ENCODE measurements around the gene FMNL2.

FMNL2 gene

GRCh38 chr2:152534460-152535135 lies 199.6 kb downstream of the FMNL2 start:
- DNase-seq, result no peak

- no peak for DNase-seq
These were observed 202.2 kb downstream of the FMNL2 start for GRCh38 chr2:152537081-152537651.

GRCh38 chr2:152539424-152539823 lies 204.4 kb downstream of the FMNL2 start:
- DNase-seq, result no peak

GRCh38 chr2:152541712-152542111 lies 206.7 kb downstream of the FMNL2 start:
- DNase-seq, result no peak

- DNase-seq, result no peak
These were observed 207.5 kb downstream of the FMNL2 start for GRCh38 chr2:152542337-152542994.

- DNase-seq, result no peak
These were observed 208.1 kb downstream of the FMNL2 start for GRCh38 chr2:152542995-152543481.

- DNase-seq, result no peak
These were observed 208.7 kb downstream of the FMNL2 start for GRCh38 chr2:152543717-152544116.

GRCh38 chr2:152544638-152545037 lies 209.7 kb downstream of the FMNL2 start:
- no peak for DNase-seq

GRCh38 chr2:152546230-152546837 lies 211.4 kb downstream of the FMNL2 start:
- no peak for DNase-seq

- no peak for DNase-seq
These were observed 213.3 kb downstream of the FMNL2 start for GRCh38 chr2:152548111-152548875.

- no peak for DNase-seq
These were observed 214.0 kb downstream of the FMNL2 start for GRCh38 chr2:152548996-152549395.

- no peak for DNase-seq
These were observed 214.4 kb downstream of the FMNL2 start for GRCh38 chr2:152549423-152549822.

- DNase-seq, result no peak
These were observed 215.4 kb downstream of the FMNL2 start for GRCh38 chr2:152550386-152550785.

GRCh38 chr2:152552888-152553287 lies 217.9 kb downstream of the FMNL2 start:
- no peak for DNase-seq

- no peak for DNase-seq
These were observed 218.5 kb downstream of the FMNL2 start for GRCh38 chr2:152553518-152553917.

- no peak for DNase-seq
These were observed 220.1 kb downstream of the FMNL2 start for GRCh38 chr2:152555048-152555447.

- no peak for DNase-seq
These were observed 221.5 kb downstream of the FMNL2 start for GRCh38 chr2:152556506-152556905.

GRCh38 chr2:152557273-152557888 lies 222.4 kb downstream of the FMNL2 start:
- no peak for DNase-seq

GRCh38 chr2:152558158-152558984 lies 223.4 kb downstream of the FMNL2 start:
- DNase-seq, result no peak

GRCh38 chr2:152559008-152559407 lies 224.0 kb downstream of the FMNL2 start:
- DNase-seq, result no peak

- no peak for DNase-seq
These were observed 225.2 kb downstream of the FMNL2 start for GRCh38 chr2:152560166-152560565.

Measured in activated naive CD4-positive, alpha-beta T cell treated with Interleukin-2 at 50 U/mL for 16 hours (primary cell).